HL-60 (cell line): ENCODE results near the gene BARD1.
"Not testable (repeated sequence)": the region's sequence is repeated elsewhere in the genome, so short reads cannot be mapped to it uniquely, and the experiment has no call there.

Experiments
- DNase-seq, 2 experiments: peaks; one replicate each; pipeline ENCODE4 v3.0.0-alpha.2; 2010 to 2020; ENCODE audit warnings: low read depth in 1 of 2, low spot score in 1 of 2
- H3K27ac ChIP-seq: fragments of 250-450 bp; sonication (Bioruptor Pico); replicated peaks from 2 replicates; pipeline ENCODE4 v1.5.1; 2020; ENCODE audit warnings: mild to moderate bottlenecking, moderate library complexity
- H3K27me3 ChIP-seq: fragments of 250-450 bp; sonication (Bioruptor Pico); 2 replicates; pipeline ENCODE4 v1.5.1; 2021; ENCODE audit warnings: mild to moderate bottlenecking, moderate library complexity; ENCODE audit not compliant: insufficient read depth, poor library complexity, severe bottlenecking
- H3K4me3 ChIP-seq: replicated peaks from 2 replicates; pipeline ENCODE4 v1.5.1; 2011; ENCODE audit warnings: mild to moderate bottlenecking, control low read depth, low read length; ENCODE audit not compliant: insufficient read depth
- GABPA ChIP-seq: IDR thresholded peaks from 2 replicates; pipeline ENCODE4 v1.6.1; 2012; ENCODE audit warnings: low read depth
- POLR2AphosphoS5 ChIP-seq: IDR thresholded peaks from 2 replicates; pipeline ENCODE4 v1.6.1; 2012; ENCODE audit warnings: low read depth
- SPI1 ChIP-seq: IDR thresholded peaks from 2 replicates; pipeline ENCODE4 v1.6.1; 2012; ENCODE audit warnings: low read depth, mild to moderate bottlenecking, borderline replicate concordance
- TF ChIP-seq, protein P1 (sequence below): IDR thresholded peaks from one replicate; pipeline ENCODE4 v1.5.1; 2011; ENCODE audit warnings: low read length, control low read depth, inconsistent platforms; ENCODE audit not compliant: insufficient read depth
- TF ChIP-seq, protein P2 (sequence below): IDR thresholded peaks from 2 replicates; pipeline ENCODE4 v1.6.1; 2012; ENCODE audit warnings: low read depth; ENCODE audit not compliant: insufficient replicate concordance

The BARD1 gene

DNA sequence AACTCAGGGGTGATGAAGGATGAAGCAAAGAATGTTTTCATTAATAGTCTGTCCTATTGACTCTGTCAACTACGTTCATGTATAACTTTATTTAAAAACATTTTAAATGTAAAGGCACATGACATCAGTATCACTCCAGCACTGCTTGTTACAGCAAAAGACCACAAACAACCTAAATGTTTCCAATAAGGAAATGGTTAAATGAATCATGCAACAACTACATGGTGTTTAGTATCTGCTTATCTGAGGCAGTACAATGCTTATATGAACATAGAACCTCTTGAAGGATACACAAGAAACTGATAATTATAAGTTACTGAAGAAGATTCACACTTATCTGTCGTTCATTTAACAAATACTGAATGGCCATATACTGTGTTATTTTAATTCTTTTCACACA, 8.4 kb downstream of the BARD1 start:
- H3K27me3 ChIP-seq = no peaks in the 10 kb centered on the region
- DNase-seq = no peak
- TF ChIP-seq SPI1 = no peak
- TF ChIP-seq, protein P1, sequence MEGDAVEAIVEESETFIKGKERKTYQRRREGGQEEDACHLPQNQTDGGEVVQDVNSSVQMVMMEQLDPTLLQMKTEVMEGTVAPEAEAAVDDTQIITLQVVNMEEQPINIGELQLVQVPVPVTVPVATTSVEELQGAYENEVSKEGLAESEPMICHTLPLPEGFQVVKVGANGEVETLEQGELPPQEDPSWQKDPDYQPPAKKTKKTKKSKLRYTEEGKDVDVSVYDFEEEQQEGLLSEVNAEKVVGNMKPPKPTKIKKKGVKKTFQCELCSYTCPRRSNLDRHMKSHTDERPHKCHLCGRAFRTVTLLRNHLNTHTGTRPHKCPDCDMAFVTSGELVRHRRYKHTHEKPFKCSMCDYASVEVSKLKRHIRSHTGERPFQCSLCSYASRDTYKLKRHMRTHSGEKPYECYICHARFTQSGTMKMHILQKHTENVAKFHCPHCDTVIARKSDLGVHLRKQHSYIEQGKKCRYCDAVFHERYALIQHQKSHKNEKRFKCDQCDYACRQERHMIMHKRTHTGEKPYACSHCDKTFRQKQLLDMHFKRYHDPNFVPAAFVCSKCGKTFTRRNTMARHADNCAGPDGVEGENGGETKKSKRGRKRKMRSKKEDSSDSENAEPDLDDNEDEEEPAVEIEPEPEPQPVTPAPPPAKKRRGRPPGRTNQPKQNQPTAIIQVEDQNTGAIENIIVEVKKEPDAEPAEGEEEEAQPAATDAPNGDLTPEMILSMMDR = no peak
- TF ChIP-seq, protein P2, sequence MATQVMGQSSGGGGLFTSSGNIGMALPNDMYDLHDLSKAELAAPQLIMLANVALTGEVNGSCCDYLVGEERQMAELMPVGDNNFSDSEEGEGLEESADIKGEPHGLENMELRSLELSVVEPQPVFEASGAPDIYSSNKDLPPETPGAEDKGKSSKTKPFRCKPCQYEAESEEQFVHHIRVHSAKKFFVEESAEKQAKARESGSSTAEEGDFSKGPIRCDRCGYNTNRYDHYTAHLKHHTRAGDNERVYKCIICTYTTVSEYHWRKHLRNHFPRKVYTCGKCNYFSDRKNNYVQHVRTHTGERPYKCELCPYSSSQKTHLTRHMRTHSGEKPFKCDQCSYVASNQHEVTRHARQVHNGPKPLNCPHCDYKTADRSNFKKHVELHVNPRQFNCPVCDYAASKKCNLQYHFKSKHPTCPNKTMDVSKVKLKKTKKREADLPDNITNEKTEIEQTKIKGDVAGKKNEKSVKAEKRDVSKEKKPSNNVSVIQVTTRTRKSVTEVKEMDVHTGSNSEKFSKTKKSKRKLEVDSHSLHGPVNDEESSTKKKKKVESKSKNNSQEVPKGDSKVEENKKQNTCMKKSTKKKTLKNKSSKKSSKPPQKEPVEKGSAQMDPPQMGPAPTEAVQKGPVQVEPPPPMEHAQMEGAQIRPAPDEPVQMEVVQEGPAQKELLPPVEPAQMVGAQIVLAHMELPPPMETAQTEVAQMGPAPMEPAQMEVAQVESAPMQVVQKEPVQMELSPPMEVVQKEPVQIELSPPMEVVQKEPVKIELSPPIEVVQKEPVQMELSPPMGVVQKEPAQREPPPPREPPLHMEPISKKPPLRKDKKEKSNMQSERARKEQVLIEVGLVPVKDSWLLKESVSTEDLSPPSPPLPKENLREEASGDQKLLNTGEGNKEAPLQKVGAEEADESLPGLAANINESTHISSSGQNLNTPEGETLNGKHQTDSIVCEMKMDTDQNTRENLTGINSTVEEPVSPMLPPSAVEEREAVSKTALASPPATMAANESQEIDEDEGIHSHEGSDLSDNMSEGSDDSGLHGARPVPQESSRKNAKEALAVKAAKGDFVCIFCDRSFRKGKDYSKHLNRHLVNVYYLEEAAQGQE = no peak
- no peak for TF ChIP-seq POLR2AphosphoS5
- TF ChIP-seq GABPA = no peak
- no peak overlapping the region for H3K27ac ChIP-seq
- no peak overlapping the region for H3K4me3 ChIP-seq

DNA sequence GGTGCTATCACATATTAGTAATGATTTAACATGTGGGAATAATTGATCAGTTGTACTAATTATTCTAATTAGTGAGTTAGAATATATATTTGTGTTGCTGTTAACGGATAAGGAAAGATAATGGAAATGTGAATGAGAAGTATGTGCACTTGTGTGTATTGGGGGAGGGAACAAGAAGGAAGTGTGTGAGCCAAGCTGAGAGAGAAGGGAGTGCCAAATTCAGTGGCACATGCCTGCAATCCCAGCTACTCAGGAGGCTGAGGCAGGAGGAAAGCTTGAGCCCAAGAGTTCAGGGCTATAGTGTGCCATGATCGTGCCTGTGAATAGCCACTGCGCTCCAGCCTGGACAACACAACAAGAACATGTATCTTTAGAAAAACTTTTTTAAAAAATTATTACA, 9.3 kb downstream of the BARD1 start:
- no peaks in the 10 kb centered on the region for H3K27me3 ChIP-seq
- no peak for DNase-seq
- no peak for TF ChIP-seq POLR2AphosphoS5
- no peak for TF ChIP-seq GABPA
- TF ChIP-seq, protein P2 = no peak
- H3K27ac ChIP-seq = no peak overlapping the region
- H3K4me3 ChIP-seq = no peak overlapping the region

DNA sequence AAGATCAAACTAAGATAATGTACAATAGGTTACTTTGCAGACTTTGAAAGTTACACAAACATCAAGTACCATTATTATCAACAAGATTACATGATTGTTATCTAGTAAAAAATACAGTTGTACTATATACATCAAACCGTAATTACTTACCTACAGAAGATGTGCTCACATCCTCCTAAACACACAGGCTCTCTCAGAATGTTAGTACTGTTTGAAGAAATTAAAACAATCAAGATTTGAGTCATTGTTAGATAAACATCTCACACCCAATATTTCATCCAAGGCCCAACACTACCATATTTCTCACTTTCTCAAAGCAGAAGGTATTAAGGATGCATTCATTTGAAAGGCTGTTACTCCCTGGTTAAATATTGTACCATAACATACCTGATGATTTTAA, 12.6 kb downstream of the BARD1 start:
- DNase-seq = no peak
- Histone ChIP-seq H3K27me3 (no peaks in the 10 kb centered on the region), H3K4me3 (no peak overlapping the region), H3K27ac (no peak overlapping the region)
- TF ChIP-seq, protein P1 = no peak
- TF ChIP-seq GABPA = no peak
- TF ChIP-seq, protein P2 = no peak
- TF ChIP-seq SPI1 = no peak
- no peak for TF ChIP-seq POLR2AphosphoS5

DNA sequence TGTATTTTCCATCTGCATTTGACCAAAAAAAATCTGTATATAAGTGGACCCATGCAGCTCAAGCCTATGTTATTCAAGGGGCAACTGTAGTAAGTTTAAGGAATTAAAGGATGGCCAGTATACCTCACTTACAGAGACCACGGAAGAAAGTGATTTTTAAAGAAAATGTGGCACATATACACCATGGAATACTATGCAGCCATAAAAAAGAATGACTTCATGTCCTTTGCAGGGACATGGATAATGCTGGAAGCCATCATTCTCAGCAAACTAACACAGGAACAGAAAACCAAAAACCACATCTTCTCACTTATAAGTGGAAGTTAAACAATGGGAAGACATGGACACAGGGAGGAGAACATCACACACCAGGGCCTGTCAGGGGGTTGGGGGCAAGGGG, 26.3 kb downstream of the BARD1 start:
- not testable (repeated sequence) for H3K4me3 ChIP-seq, DNase-seq, H3K27ac ChIP-seq, H3K27me3 ChIP-seq
